ENCODE measurements around the gene DPPA5. TPM values are rescaled to one million over a fixed set of nuclear protein-coding genes. Genes with fewer than 3 reads are reported as not detected.
"Not testable (repeated sequence)": the region's sequence is repeated elsewhere in the genome, so short reads cannot be mapped to it uniquely, and the experiment has no call there.

DPPA5 gene
- total RNA-seq, 3 donors from 2014 or later (not counting 1 experiment from before 2014, with no cell fraction given), result not detected

- Histone ChIP-seq H3K27me3 (ENCODE audit: control insufficient read depth, insufficient read depth, low read length) (peaks cover 5% of the 10 kb centered on the region), H3K4me1 (ENCODE audit: control insufficient read depth, insufficient read depth, low read length) (peaks cover 15% of the 10 kb centered on the region), H3K27ac (ENCODE audit: low read length) (peak overlapping the region; percentile 56), H3K36me3 (ENCODE audit: control insufficient read depth, insufficient read depth, low read length) (no peaks in the 10 kb centered on the region), H3K9me3 (ENCODE audit: control insufficient read depth, insufficient read depth, low read length) (no peaks in the 10 kb centered on the region), H3K4me3 (ENCODE audit: low read length) (peak overlapping the region; percentile 95)
- DNase-seq, result peak; percentile 42 to 61
- ATAC-seq, result peak; percentile 89 to 91 (median 89)
- Mint-ChIP-seq H3K27ac (peak overlapping the region; percentile 87 to 91), H3K36me3 (peaks cover 7% of the 10 kb centered on the region), H3K4me3 (peak overlapping the region; percentile 99), H3K27me3 (ENCODE audit: low read depth in 2 of 2) (peaks cover 14 to 32% of the 10 kb centered on the region in 2 donors), H3K4me1 (peaks cover 22 to 25% of the 10 kb centered on the region in 2 donors), H3K9me3 (no peaks in the 10 kb centered on the region)
- TF ChIP-seq CTCF (IDR thresholded peaks at IDR 0.05), result peak; percentile 40
- WGBS (ENCODE audit: insufficient coverage), result under 1% methylated on average over 59 of the region's 59 CpGs
- intact Hi-C loops (cut with micrococcal nuclease), result no loop called here
Measured at GRCh38 chr6:73309785-73310502, 44.1 kb downstream of the DPPA5 start.

- intact Hi-C loops (cut with micrococcal nuclease), result no loop called here
- DNase-seq, result no peak
- peak overlapping the region; percentile 87 to 91 for H3K27ac Mint-ChIP-seq
- no peaks in the 10 kb centered on the region for H3K9me3 Mint-ChIP-seq
- H3K27me3 ChIP-seq (ENCODE audit: control insufficient read depth, insufficient read depth, low read length), result peaks cover under 1% of the 10 kb centered on the region
- H3K4me1 ChIP-seq (ENCODE audit: control insufficient read depth, insufficient read depth, low read length), result peaks cover 10% of the 10 kb centered on the region
- no peak overlapping the region for H3K27ac ChIP-seq (ENCODE audit: low read length)
- peak overlapping the region; percentile 95 for H3K4me3 ChIP-seq (ENCODE audit: low read length)
- no peaks in the 10 kb centered on the region for H3K9me3 ChIP-seq (ENCODE audit: control insufficient read depth, insufficient read depth, low read length)
- 2% methylated on average over 13 of the region's 13 CpGs for WGBS (ENCODE audit: insufficient coverage)
- peaks cover 14 to 31% of the 10 kb centered on the region in 2 donors for H3K27me3 Mint-ChIP-seq (ENCODE audit: low read depth in 2 of 2)
- H3K4me1 Mint-ChIP-seq, result peaks cover 22 to 25% of the 10 kb centered on the region in 2 donors
- TF ChIP-seq CTCF (IDR thresholded peaks at IDR 0.05), result no peak
- no peaks in the 10 kb centered on the region for H3K36me3 ChIP-seq (ENCODE audit: control insufficient read depth, insufficient read depth, low read length)
- H3K4me3 Mint-ChIP-seq, result peak overlapping the region; percentile 99
- H3K36me3 Mint-ChIP-seq, result peaks cover 7% of the 10 kb centered on the region
- ATAC-seq, result peak; percentile 22 to 55 (median 45)
Measured at GRCh38 chr6:73309535-73309784, 44.6 kb downstream of the DPPA5 start.

- H3K4me1 Mint-ChIP-seq, result peaks cover 22 to 25% of the 10 kb centered on the region in 2 donors
- H3K27ac Mint-ChIP-seq, result peak overlapping the region; percentile 87 to 91
- peaks cover 11 to 28% of the 10 kb centered on the region in 2 donors for H3K27me3 Mint-ChIP-seq (ENCODE audit: low read depth in 2 of 2)
- H3K9me3 Mint-ChIP-seq, result no peaks in the 10 kb centered on the region
- H3K36me3 Mint-ChIP-seq, result peaks cover 7% of the 10 kb centered on the region
- H3K36me3 ChIP-seq (ENCODE audit: control insufficient read depth, insufficient read depth, low read length), result no peaks in the 10 kb centered on the region
- H3K9me3 ChIP-seq (ENCODE audit: control insufficient read depth, insufficient read depth, low read length), result no peaks in the 10 kb centered on the region
- H3K4me3 Mint-ChIP-seq, result peak overlapping the region; percentile 99
- H3K27ac ChIP-seq (ENCODE audit: low read length), result no peak overlapping the region
- peaks cover 9% of the 10 kb centered on the region for H3K4me1 ChIP-seq (ENCODE audit: control insufficient read depth, insufficient read depth, low read length)
- peak overlapping the region; percentile 95 for H3K4me3 ChIP-seq (ENCODE audit: low read length)
- 81% methylated on average over 25 of the region's 26 CpGs for WGBS (ENCODE audit: insufficient coverage)
- intact Hi-C loops (cut with micrococcal nuclease), result no loop called here
- DNase-seq (peak in 1 of 2 donors; percentile 10), ATAC-seq (no peak)
- no peaks in the 10 kb centered on the region for H3K27me3 ChIP-seq (ENCODE audit: control insufficient read depth, insufficient read depth, low read length)
- TF ChIP-seq CTCF (IDR thresholded peaks at IDR 0.05), result no peak
Measured at GRCh38 chr6:73308712-73309534, 45.2 kb downstream of the DPPA5 start.

- H3K27ac ChIP-seq (ENCODE audit: low read length); H3K27ac Mint-ChIP-seq: not testable (repeated sequence)
Measured at GRCh38 chr6:73303773-73304172, 50.3 kb downstream of the DPPA5 start.

More at GRCh38 chr6:73303773-73304172, 50.3 kb downstream of the DPPA5 start:
- intact Hi-C loops (cut with micrococcal nuclease); H3K9me3 Mint-ChIP-seq; H3K27me3 ChIP-seq (ENCODE audit: control insufficient read depth, insufficient read depth, low read length); H3K36me3 ChIP-seq (ENCODE audit: control insufficient read depth, insufficient read depth, low read length); H3K4me3 Mint-ChIP-seq; H3K36me3 Mint-ChIP-seq; H3K9me3 ChIP-seq (ENCODE audit: control insufficient read depth, insufficient read depth, low read length); H3K4me1 Mint-ChIP-seq; H3K4me1 ChIP-seq (ENCODE audit: control insufficient read depth, insufficient read depth, low read length); DNase-seq; H3K4me3 ChIP-seq (ENCODE audit: low read length); H3K27me3 Mint-ChIP-seq (ENCODE audit: low read depth in 2 of 2); ATAC-seq: not testable (repeated sequence)
- 67% methylated on average over 7 of the region's 7 CpGs for WGBS (ENCODE audit: insufficient coverage)

Measured in natural killer cell (primary cell).